HG02885 (cell line): ENCODE measurements around the gene ZRANB3.

ENCODE experiments used
- ATAC-seq: cut with Tn5 transposase; IDR thresholded peaks from one replicate; pipeline ENCODE4 v1.9.1; 2021; ENCODE audit warnings: mild to moderate bottlenecking; ENCODE audit not compliant: unreplicated experiment, poor library complexity

The ZRANB3 gene

DNA sequence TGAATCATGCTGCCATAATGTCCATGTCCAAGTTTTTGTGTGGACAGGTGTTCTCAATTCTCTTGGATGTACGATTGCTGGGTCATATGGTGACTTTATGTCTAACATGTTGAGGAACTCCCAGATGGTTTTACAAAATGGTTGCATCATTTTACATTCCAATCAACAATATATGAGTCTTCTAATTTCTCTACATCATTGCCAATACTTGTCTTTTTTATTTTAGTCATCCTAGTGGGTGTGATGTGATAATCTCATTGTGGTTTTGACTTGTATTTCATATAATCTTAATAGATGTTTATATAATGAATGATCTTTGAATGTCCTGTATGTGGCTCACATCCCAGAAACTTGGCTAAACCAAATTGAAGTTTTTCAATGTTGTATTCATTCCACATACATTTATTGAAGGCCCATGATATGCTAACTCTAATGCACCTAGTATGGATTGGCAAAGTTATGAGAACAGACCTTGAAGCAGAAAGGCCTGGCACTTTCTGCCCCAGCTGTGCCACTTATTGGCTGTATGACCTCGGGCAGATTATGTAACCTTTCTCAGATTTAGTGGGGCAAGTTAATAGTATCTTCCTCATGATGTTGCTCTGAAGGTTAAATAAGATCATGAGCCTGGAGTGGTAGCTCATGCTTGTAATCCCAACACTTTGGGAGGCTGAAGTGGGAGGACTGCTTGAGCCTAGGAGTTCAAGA lies 273.5 kb downstream of the ZRANB3 start:
- no peak for ATAC-seq

DNA sequence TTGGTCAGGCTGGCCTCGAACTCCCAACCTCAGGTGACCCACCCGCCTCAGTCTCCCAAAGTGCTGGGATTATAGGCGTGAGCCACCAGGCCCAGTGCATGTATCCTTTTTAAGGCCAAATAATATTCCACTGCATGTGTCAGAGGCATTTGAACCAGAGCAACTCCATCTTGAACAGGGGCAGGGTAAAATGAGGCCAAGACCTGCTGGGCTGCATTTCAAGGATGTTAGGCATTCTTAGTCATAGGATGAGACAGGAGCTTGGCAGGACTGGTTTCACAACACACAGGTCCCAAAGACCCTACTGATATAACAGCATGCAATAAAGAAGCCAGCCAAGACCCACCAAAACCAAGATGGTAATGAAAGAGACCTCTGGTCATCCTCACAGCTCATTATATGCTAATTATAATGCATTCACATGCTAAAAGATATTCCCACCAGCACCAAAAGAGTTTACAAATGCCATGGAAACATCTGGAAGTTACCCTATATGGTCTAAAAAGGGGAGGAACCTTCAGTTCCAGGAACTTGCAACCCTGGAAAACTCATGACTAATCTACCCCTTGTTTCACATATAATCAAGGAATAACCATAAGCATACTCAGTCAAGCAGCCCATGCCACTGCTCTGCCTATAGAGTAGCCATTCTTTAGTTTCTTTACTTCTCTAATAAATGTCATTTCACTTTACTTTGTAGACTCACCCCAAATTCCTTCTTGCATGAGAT lies 274.3 kb downstream of the ZRANB3 start:
- no peak for ATAC-seq

DNA sequence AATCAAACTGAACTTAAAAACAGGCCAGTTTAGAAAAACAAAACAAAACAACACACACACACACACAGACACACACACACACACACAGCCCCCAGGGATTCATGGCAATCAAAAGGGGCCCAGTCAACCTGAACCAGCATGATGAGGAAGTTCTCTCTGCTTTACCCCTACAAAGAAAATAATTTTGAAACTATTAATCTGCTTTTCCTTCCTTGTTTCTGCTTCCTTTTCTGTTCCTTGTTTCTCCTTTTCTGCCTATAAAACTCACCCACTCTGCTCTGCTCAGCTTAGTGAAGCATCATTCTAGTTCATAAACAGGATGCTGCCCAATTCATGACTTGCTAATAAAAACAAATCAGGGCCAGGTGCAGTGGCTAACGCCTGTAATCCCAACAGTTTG lies 275.8 kb downstream of the ZRANB3 start:
- ATAC-seq: no peak

DNA sequence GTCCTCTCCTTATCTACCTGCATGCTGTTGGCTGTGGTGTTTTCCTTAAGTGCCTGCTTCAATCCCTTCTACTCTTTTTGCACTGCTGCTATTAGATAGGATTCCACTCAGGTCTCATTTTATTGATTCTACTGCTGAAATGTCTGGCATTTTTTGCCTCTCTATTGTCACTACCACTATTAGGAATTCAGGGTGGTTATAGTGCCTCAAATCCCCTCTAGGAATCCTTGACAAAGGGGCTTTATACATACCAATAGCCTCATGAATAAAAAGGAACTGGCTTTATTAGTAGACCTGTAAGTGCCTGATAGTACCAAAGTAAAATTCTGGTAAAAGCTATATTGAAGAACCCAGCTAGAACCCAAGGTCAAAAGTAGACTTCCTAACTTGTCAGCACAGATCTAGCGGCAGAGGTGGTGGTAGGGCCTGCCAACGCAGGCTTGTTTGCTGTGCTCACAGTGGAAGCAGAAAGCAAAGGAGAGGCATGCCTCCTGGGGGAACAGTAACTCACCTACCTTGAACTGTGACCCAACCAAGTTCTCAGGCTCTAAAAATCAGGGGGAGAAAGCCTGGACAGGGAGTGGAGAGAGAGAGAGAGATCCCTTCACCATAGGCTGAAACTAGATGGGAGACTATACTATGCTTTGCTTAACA lies 278.1 kb downstream of the ZRANB3 start:
- ATAC-seq: no peak

DNA sequence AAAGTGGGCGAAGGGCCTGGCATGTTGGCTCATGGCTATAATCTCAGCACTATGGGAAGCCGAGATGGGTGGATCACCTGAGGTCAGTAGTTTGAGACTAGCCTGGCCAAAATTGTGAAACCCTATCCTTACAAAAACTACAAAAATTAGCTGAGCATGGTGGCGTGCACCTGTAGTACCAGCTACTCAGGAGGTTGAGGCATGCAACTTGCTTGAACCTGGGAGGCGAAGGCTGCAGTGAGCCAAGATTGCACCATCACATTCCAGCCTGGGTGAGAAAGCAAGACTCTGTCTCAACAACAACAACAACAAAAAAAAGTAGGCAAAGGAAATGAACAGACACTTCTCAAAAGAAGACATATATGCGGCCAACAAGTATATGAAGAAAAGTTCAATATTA lies 282.4 kb downstream of the ZRANB3 start:
- no peak for ATAC-seq

DNA sequence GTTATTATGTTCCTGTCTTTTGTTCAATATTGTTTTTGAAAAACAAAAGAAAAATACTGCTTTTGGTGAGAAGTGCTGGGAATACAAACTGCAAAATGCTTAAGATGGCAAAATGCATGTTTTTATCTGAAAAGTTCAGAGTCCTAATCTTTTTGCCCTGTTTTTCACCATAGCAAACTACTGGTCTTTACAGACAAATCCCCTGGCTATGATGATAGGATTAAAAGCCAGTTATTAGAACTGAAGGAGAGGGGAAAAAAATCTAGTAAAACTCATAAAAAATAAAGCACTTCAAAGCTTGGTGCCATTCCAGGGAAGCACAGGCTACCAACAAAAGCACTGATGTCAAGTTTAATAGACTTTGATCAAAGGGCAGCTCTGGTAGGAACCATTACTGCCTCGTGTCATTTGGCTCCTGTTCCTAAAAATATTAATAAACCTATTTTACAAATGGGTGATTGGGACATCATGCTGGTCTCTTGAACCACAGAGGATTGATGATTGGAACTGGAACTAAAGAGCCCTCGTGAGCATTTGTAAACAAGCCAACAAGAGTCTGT lies 284.2 kb downstream of the ZRANB3 start:
- no peak for ATAC-seq

DNA sequence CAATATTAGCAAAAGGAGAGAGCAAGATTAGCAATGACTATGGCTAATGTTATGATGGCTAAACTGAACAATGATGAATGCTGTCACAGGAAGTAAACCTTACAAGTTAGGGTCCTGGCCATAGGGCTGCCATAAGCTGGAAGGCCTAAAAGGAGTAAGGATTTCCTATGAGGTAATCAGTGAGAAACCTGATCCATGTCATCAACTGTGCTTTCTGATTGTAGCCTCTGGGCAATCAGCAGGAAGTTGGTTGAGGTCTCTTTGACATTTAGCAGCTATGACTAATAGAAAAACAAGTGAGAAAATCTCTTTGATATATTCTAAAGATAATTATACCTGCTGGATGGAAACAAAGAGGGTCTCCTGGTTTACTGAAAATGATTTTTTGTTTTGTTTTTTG lies 285.9 kb downstream of the ZRANB3 start:
- ATAC-seq: no peak

DNA sequence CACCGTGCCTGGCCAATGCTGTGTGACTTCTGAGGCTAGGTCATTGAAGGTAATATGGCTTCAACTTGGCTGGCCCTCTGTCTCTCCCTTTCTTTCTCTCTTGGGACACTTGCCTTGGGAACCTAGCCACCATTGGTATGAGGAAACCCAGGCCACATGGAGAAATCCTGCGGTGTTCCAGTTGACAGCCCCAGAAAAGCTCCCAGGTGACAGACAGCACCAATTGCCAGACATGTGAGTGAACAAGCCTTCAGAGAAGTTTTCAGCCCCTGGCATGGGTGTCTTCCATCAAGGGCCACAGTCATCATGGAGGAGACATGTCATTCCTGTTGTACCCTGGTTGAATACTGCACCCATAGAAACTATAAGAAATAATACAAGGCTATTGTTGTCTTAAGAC lies 292.4 kb downstream of the ZRANB3 start:
- ATAC-seq: no peak

DNA sequence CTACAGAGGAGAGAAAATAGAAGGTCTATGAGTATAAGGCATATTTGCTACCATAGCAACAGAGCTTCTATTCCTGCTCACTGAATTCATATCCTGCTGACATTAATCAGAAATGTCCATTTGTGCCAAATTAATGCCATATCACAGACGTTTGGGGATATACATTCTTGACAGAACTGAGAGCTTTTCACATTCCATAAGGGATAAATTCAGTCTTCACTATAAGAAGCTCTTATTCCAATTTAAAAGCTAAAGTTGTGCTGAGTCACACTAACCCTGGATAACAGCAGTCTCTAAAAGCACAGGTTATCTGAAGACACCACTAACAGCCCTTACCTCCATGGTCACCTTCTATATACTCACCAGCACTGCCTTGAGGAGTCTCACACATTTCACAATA lies 300.9 kb downstream of the ZRANB3 start:
- no peak for ATAC-seq

DNA sequence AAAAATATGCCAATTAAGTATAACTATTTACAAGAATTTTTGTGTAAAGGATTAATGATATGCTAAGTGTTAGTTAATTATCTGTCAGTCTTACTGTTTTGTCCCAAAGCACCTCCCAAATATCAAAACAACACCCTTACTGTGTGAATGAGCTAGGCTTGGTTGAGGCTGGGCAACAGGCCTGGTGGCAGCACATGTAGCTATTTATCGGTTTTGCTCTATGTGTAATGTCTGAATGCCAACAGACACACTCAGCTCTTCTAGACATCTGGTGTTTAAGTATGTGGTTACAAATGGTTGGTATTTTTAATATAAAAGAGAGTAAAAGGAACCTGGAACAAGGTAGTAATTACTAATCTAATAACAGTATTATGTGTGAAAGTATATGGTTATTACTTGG lies 303.6 kb downstream of the ZRANB3 start:
- no peak for ATAC-seq

DNA sequence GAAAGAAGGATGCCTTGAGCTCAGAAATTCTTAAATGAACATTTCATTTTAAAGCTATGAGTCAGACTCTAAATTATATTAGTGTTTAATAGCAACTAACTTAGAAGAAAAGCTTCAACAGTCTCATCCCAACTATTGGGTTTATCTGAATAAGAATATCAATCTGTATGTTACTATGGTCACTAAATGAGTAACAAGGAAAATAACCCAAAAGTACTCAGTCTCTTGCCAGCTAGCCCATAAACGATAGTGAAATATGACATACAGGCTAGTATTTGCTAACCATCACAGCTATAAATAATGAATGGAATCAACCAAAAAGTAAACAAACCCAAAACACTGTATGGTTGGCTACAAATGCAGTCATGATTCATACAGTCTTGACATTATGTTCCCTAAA lies 304.1 kb downstream of the ZRANB3 start:
- ATAC-seq: no peak

DNA sequence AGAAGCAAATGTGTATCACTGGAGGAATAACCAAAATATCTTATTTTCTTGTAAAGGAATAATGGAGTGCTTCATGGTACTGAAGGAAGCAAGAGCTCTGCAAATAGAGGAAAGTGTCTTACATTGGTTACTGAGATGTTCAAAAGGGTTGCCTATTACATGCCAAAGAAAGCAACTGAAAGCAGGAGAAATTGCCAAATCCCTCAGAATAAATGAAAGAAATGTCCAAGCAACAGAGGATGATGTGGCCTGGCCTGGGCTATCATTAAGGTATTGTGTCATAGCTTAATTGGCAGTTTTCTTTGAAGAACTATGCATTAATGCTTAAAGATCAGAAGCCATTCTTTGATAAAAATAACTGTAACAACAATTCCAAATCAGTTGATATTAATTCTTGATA lies 305.2 kb downstream of the ZRANB3 start:
- no peak for ATAC-seq

DNA sequence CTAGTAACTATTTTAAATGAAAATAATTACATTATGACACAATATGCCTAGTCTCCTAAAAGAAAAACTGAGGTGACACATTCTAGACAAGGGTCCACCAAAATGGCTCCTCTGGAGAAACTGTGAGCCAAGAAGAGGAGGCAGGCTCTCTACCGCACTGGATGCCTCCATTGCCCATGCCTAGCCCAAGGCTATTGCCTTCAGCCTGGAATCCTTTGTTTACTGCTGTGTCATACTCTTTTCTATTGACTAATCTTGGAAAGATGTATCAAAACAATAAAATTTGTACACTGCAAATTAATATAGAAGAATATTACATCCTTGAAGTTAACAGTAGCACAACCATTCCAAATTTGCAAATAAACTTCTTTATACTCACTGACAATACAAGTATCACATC lies 311.8 kb downstream of the ZRANB3 start:
- ATAC-seq: no peak

DNA sequence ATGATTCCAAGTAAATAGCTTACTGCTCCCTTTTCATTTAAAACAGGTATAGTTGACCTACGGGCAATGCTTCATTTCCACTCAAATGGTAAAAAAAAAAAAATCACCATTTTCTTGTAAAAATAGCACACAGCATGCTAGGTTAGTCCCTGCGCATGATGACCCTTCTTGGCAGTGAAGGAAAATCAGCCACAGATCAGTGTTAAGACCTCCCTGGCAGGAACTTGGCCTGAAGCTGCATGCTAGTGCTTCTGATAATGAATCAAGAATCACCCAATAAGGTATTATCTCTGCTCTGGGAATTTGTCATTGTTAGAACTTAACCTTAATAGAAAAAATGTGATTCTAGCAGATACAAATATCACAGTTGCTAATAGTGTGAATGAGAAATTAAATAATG lies 312.6 kb downstream of the ZRANB3 start:
- ATAC-seq: no peak

DNA sequence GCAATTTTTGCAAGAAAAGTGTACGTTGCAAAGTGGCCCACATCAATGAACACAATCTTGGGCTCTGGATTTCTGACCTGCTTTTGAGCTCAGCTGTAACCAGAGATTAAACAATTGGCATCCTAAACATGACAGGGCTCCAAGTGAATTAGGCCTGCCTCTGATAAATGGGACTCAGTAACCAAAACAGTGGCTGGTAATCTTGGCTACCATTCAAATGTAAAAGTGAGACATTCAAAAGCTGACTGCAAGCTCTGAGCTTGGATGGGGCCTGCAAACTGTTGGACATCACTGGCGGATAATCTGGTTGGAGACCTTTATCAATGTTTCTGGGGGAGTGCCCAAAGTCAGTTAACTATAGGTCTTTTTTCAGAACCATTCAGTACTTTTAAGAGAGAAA lies 318.3 kb downstream of the ZRANB3 start:
- ATAC-seq: no peak

DNA sequence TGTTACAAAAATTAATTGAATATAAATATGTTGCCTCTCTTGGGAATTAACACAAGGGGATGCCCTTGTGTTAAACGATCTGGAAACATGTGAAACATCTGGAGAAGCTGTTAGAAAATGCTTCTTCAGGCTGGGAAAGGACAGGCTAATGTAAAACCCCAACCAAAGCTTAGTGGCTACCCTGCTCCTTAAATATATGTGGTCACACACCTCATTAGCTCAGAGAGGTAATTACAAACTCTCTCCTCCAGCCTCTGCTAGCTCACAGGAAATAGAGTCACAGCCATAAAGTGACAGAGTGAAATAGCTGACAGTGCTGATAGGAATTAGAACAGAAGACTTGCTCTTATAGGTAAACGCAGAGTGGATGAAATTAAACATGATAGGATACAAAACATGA lies 323.0 kb downstream of the ZRANB3 start:
- ATAC-seq: no peak

DNA sequence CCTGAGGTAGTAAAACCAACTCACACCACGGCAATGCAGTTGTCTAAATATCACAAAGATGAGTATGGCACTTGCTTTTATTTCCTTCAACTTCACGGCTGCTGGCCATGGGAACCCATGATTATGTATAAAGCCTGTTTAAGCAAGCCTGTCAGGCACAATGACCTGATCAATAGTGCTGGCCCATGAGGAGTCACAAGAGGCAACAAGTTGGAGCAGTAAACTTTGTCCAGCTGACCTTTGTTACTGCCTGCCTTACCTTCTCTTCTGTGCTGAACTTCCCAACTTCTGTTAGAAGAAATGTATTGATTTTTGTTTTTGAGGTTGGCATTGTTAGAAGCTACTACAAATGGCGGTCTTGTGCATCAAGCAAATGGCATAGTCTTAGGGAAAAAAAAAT lies 327.1 kb downstream of the ZRANB3 start:
- ATAC-seq: no peak

DNA sequence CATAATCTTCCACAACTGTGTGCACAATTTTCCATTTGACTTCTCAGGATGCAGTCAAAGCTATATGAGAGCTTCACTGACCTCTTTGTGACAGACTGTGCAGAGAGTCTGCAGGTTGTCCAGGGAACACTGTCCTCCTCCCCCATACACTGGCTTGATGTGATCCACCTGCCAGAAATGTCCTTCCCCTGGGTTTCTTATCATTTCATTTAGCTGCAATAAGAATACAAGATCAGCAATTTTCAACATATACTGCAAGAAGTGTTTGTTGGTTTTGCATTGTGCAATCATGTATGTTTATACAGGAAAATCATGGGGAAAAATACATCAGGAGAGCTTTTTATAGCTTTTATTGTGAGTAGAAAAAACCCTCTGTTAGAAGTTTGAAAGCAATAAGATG lies 328.3 kb downstream of the ZRANB3 start:
- ATAC-seq: no peak

DNA sequence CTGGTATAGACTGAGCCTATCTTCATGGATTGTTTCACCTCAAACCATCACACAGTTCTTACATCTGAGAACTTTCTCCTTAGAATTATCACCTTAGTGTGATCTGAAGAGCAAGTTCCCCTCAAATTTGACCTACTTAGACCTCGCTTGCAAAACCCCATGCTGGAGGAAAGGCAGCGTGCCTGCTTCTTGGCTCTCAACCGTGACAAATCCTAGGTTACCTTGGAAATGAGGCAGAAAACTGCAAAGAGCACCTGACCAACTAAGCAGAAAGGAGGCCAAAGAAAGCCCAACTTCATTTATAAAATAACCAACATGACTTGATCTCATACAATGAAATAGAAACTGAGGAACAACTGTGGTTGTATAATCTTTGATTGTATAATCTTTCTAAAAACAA lies 332.5 kb downstream of the ZRANB3 start:
- no peak for ATAC-seq

DNA sequence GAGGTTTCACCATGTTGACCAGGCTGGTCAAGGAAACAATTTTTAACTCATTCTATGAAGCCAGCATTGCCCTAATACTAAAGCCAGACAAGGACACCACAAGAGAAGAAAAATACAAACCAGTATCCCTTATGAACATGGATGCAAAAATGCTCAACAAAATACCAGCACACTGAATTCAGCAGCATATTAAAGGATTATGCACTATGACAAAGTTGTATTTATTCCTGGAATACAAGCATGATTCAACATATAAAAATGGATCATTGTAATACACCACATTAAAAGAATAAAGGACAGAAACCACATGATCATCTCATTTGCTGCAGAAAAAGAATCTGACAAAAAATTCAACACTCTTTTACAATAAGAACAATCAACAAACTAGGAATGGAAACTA lies 340.2 kb downstream of the ZRANB3 start:
- no peak for ATAC-seq

DNA sequence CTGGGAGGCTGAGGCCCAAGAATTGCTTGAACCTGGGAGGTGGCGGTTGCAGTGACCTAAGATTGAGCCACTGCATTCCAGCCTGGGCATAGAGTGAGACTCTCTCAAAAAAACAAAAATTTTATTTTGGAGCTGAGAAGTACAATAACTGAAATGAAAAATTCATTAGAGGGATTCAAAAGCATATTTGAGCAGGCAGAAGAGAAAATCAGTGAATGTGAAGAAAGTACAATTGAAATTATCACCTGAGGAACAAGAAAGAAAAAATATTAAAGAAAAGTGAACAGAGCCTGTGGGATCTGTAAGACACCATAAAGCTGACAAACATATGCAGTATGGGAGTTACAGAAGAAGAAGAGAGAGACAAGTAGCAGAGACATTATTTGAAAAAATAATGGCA lies 341.9 kb downstream of the ZRANB3 start:
- no peak for ATAC-seq
